DND-41 (cell line): ENCODE measurements around the gene HRG.

ENCODE experiments used
- ATAC-seq: fragments of 200-7000 bp; cut with Tn5 transposase; 3 replicates; pipeline ENCODE4 v1.9.1; 2021; ENCODE audit warnings: low read depth; ENCODE audit not compliant: insufficient read depth
- DNase-seq: peaks from one replicate; pipeline ENCODE4 v3.0.0-alpha.2; 2020
- H2AFZ ChIP-seq: 2 replicates; pipeline ENCODE4 v1.6.0; 2012; ENCODE audit warnings: low read depth, low read length
- H3K27ac ChIP-seq: 2 replicates; pipeline ENCODE4 v1.5.1; 2012; ENCODE audit warnings: low read length, inconsistent platforms
- H3K27me3 ChIP-seq: fragments of 200-600 bp; sonication (generic); 2 replicates; pipeline ENCODE4 v1.6.0; 2012; ENCODE audit warnings: low read length, mild to moderate bottlenecking, inconsistent platforms; ENCODE audit not compliant: insufficient read depth, poor library complexity
- H3K36me3 ChIP-seq: 2 replicates; pipeline ENCODE4 v1.5.1; 2012; ENCODE audit warnings: low read length, inconsistent platforms; ENCODE audit not compliant: insufficient read depth
- H3K4me1 ChIP-seq: 2 replicates; pipeline ENCODE4 v1.5.1; 2012; ENCODE audit warnings: mild to moderate bottlenecking, low read length; ENCODE audit not compliant: insufficient read depth
- H3K4me2 ChIP-seq: 2 replicates; pipeline ENCODE4 v1.6.0; 2012; ENCODE audit warnings: mild to moderate bottlenecking, moderate library complexity, low read length, inconsistent platforms; ENCODE audit not compliant: insufficient read depth
- H3K4me3 ChIP-seq, 2 experiments: fragments of 200-600 bp in 1 of 2; shearing (Covaris generic) in 1 of 2; 2 replicates each; pipeline ENCODE4 v1.5.1; 2012 to 2016; ENCODE audit warnings: inconsistent platforms in 2 of 2, low read length in 2 of 2, mild to moderate bottlenecking in 2 of 2, low read depth in 1 of 2, moderate library complexity in 1 of 2
- H3K79me2 ChIP-seq: 2 replicates; pipeline ENCODE4 v1.6.0; 2012; ENCODE audit warnings: low read length, inconsistent platforms; ENCODE audit not compliant: insufficient read depth
- H3K9ac ChIP-seq: 2 replicates; pipeline ENCODE4 v1.6.0; 2012; ENCODE audit warnings: low read depth, mild to moderate bottlenecking, inconsistent platforms, low read length, moderate library complexity
- H3K9me3 ChIP-seq: 2 replicates; pipeline ENCODE4 v1.5.1; 2012; ENCODE audit warnings: low read length, moderate library complexity, mild to moderate bottlenecking, inconsistent platforms; ENCODE audit not compliant: insufficient read depth, severe bottlenecking
- H4K20me1 ChIP-seq: 2 replicates; pipeline ENCODE4 v1.6.0; 2012; ENCODE audit warnings: low read length; ENCODE audit not compliant: insufficient read depth
- EZH2 ChIP-seq: IDR thresholded peaks from 3 replicates; pipeline ENCODE4 v1.6.1; 2012; ENCODE audit warnings: borderline replicate concordance, low read depth, mild to moderate bottlenecking, moderate library complexity, low read length, inconsistent platforms; ENCODE audit not compliant: severe bottlenecking
- TF ChIP-seq, protein P1 (sequence below): IDR thresholded peaks from 2 replicates; pipeline ENCODE4 v1.5.1; 2012; ENCODE audit warnings: borderline replicate concordance, low read length, moderate library complexity, mild to moderate bottlenecking; ENCODE audit not compliant: poor library complexity, severe bottlenecking; ENCODE audit errors: extremely low read depth

HRG gene

DNA sequence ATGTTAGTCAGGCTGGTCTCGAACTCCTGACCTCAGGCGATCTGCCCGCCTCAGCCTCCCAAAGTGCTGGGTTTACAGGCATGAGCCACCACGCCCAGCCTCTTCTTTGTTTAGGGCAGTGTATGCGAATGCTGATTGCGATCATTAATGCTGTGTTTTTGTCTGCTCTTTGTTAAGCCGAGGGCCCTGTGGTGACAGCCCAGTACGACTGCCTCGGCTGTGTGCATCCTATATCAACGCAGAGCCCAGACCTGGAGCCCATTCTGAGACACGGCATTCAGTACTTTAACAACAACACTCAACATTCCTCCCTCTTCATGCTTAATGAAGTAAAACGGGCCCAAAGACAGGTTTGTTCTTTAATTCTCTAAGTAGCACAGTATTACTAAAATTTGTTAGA is 59.1 kb downstream of the HRG start:
- Histone ChIP-seq H3K36me3 (no peaks in the 10 kb centered on the region), H4K20me1 (no peaks in the 10 kb centered on the region), H3K4me3 (no peak overlapping the region), H3K4me1 (no peaks in the 10 kb centered on the region), H3K9ac (no peak overlapping the region), H3K4me2 (no peak overlapping the region), H3K79me2 (no peaks in the 10 kb centered on the region), H3K27ac (no peak overlapping the region), H3K27me3 (peaks cover 4% of the 10 kb centered on the region), H3K9me3 (no peaks in the 10 kb centered on the region), H2AFZ (no peak overlapping the region)
- no peak for TF ChIP-seq EZH2
- TF ChIP-seq, protein P1, sequence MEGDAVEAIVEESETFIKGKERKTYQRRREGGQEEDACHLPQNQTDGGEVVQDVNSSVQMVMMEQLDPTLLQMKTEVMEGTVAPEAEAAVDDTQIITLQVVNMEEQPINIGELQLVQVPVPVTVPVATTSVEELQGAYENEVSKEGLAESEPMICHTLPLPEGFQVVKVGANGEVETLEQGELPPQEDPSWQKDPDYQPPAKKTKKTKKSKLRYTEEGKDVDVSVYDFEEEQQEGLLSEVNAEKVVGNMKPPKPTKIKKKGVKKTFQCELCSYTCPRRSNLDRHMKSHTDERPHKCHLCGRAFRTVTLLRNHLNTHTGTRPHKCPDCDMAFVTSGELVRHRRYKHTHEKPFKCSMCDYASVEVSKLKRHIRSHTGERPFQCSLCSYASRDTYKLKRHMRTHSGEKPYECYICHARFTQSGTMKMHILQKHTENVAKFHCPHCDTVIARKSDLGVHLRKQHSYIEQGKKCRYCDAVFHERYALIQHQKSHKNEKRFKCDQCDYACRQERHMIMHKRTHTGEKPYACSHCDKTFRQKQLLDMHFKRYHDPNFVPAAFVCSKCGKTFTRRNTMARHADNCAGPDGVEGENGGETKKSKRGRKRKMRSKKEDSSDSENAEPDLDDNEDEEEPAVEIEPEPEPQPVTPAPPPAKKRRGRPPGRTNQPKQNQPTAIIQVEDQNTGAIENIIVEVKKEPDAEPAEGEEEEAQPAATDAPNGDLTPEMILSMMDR = no peak
- ATAC-seq (no peak), DNase-seq (no peak)
